Transverse colon (tissue), 4 donors: Measurements from ENCODE around the gene NISCH. TPM values are rescaled to one million over a fixed set of nuclear protein-coding genes. Genes with fewer than 3 reads are reported as not detected.

Experiments
- DNase-seq: peaks from one replicate; pipeline ENCODE4 v3.0.0-alpha.2; 2019
- H3K27ac ChIP-seq, 4 donors: fragments of 200-600 bp; sonication (generic); 2 replicates each; pipeline ENCODE4 v1.5.1; 2016 to 2018; ENCODE audit warnings: inconsistent platforms in 4 of 4
- H3K27me3 ChIP-seq: fragments of 200-600 bp; sonication (generic); 2 replicates; pipeline ENCODE4 v1.5.1; 2017; ENCODE audit warnings: inconsistent platforms
- H3K36me3 ChIP-seq, 4 donors: fragments of 200-600 bp; sonication (generic); 2 replicates each; pipeline ENCODE4 v1.5.1; 2017 to 2019; ENCODE audit warnings: inconsistent platforms in 4 of 4
- H3K4me1 ChIP-seq, 4 donors: fragments of 200-600 bp; sonication (generic); 2 replicates each; pipeline ENCODE4 v1.5.1; 2017 to 2020; ENCODE audit warnings: inconsistent platforms in 4 of 4
- H3K4me3 ChIP-seq, 4 donors: fragments of 200-600 bp; sonication (generic); 1 replicate in 1 of 4; 2 replicates in 3 of 4; pipeline versions ENCODE4 v1.5.1 to v1.6.1; 2017 to 2019; ENCODE audit warnings: inconsistent platforms in 4 of 4
- H3K9me3 ChIP-seq, 2 donors: fragments of 200-600 bp; sonication (generic); 2 replicates each; pipeline ENCODE4 v1.5.1; 2017 to 2019; ENCODE audit warnings: inconsistent platforms in 2 of 2
- EP300 ChIP-seq: sonication (generic); formaldehyde crosslinking; IDR thresholded peaks from one replicate; pipeline ENCODE4 v1.6.1; 2017; ENCODE audit warnings: antibody characterized with exemption, low read depth
- POLR2A ChIP-seq: fragments of 450-650 bp; IDR thresholded peaks from one replicate; pipeline ENCODE4 v1.6.1; 2016; ENCODE audit warnings: antibody characterized with exemption, mild to moderate bottlenecking, moderate library complexity
- POLR2AphosphoS5 ChIP-seq, 3 donors: sonication (generic); formaldehyde crosslinking; IDR thresholded peaks; one replicate each; pipeline ENCODE4 v1.6.1; 2016; ENCODE audit warnings: antibody characterized with exemption in 3 of 3
- WGBS, 2 donors: methylation state at CpG; one replicate each; pipeline ENCODE4 v1.1.5; 2018; ENCODE audit warnings: low coverage in 1 of 2; 5-methylcytosine and 5-hydroxymethylcytosine counted together
- in situ Hi-C, 4 donors: fragments of 200-750 bp; cut with MboI; loops; one replicate each; pipeline versions ENCODE4 v1.15.0 to v1.15.1; 2017; ENCODE audit warnings: low sequenced_read_pairs in 3 of 4, low pct_ligation_motif_present in 1 of 4, low pct_unique_long_range_greater_than_20kb in 1 of 4
- intact Hi-C: fragments of 100-400 bp; cut with DNase I; formaldehyde crosslinking; loops from one replicate; pipeline ENCODE4 v1.15.1; 2023; ENCODE audit warnings: low total_unique reads
- total RNA-seq, 4 donors: library from RNA; depleted of rRNA; stranded (reverse); fragments of >200 nt; gene quantifications; one replicate each; pipeline ENCODE4 v1.1.0, GENCODE V29; 2016
- TF ChIP-seq, protein P1 (sequence below), 5 experiments: fragments of 200-600 bp in 3 of 5; fragments of 450-650 bp in 2 of 5; sonication (generic) in 3 of 5; IDR thresholded peaks; 1 replicate in 2 of 5; 2 replicates in 3 of 5; pipeline ENCODE4 v1.5.1; 2016 to 2017; ENCODE audit warnings: antibody characterized with exemption in 5 of 5, inconsistent platforms in 3 of 5, mild to moderate bottlenecking in 2 of 5, moderate library complexity in 1 of 5

The NISCH gene
- total RNA-seq, 4 donors from 2014 or later: 72.0 to 137 (median 98.6) TPM

DNA sequence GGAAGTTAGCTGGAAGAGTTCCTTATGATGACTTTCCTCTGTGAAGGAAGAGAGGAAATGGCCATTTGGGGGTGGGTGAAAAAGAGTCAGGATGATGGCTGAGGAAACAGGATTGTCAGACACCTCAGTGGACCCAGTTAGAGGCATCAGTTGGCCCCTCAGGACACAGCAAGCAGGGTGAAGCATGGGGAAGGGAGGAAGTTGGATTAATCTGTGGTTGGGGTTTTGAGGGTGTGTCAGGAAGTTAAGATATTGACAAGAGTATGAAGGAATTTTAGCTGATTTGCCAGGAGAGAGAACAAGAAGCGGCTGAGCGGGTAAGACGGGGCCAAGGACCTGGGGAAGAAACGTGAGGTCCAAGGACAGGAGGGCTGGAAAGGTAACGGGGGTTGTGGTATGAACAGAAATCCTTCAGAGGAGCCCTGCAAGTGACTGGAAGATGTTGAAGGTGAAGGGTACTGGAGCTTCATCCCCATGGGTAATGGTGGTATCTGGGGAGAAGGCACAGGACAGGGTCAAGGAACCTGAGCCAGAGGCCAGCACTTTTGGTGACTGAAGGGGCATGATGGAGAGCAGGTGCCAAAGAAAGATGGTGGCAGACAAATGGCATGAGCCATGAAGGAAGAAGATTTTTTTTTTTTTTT, 83.7 kb downstream of the NISCH start:
- H3K4me3 ChIP-seq: no peak overlapping the region
- intact Hi-C loops: no loop called here
- TF ChIP-seq POLR2AphosphoS5 (IDR thresholded peaks at IDR 0.05) (no peak), EP300 (no peak), POLR2A (no peak)
- TF ChIP-seq, protein P1, sequence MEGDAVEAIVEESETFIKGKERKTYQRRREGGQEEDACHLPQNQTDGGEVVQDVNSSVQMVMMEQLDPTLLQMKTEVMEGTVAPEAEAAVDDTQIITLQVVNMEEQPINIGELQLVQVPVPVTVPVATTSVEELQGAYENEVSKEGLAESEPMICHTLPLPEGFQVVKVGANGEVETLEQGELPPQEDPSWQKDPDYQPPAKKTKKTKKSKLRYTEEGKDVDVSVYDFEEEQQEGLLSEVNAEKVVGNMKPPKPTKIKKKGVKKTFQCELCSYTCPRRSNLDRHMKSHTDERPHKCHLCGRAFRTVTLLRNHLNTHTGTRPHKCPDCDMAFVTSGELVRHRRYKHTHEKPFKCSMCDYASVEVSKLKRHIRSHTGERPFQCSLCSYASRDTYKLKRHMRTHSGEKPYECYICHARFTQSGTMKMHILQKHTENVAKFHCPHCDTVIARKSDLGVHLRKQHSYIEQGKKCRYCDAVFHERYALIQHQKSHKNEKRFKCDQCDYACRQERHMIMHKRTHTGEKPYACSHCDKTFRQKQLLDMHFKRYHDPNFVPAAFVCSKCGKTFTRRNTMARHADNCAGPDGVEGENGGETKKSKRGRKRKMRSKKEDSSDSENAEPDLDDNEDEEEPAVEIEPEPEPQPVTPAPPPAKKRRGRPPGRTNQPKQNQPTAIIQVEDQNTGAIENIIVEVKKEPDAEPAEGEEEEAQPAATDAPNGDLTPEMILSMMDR (IDR thresholded peaks at IDR 0.05): no peak
- DNase-seq: no peak
- no peaks in the 10 kb centered on the region for H3K27me3 ChIP-seq
- no peaks in the 10 kb centered on the region for H3K9me3 ChIP-seq
- H3K4me1 ChIP-seq: peaks cover 15 to 43% (median 30%) of the 10 kb centered on the region in 4 donors
- WGBS, 2 donors: 86 to 88% methylated on average over 5 of the region's 5 CpGs
- H3K27ac ChIP-seq: no peak overlapping the region
- in situ Hi-C loops: no loop called here
- H3K36me3 ChIP-seq: peaks cover 0 to 7% (median 0%) of the 10 kb centered on the region in 4 donors

DNA sequence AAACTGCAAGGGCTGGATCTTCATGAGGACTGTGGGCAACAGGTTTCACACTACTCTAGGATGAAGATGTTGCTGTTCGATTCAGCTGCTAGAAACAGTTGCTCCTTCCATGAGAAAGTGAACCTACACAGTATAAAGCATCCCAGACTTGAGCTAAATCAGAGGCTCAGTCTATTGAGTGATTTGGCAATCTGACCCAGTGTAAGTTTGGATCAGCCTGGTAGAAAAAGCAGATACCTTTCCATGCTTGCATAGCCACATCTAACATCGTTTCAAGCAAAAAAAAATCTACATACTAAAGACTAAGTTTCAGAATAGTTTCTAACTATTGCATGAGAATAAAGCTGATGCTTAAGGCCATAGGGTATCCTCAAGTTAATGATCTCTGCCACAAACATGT, 85.6 kb downstream of the NISCH start:
- intact Hi-C loops (no loop called here), in situ Hi-C loops (no loop called here)
- Histone ChIP-seq H3K4me3 (no peak overlapping the region), H3K27me3 (no peaks in the 10 kb centered on the region), H3K27ac (no peak overlapping the region), H3K4me1 (peaks cover 8 to 34% (median 23%) of the 10 kb centered on the region in 4 donors), H3K36me3 (peaks cover 0 to 14% (median 0%) of the 10 kb centered on the region in 4 donors), H3K9me3 (no peaks in the 10 kb centered on the region)
- no peak for DNase-seq
- 85% methylated on average over 2 of the region's 2 CpGs; no CpG with 5 or more reads in 1 of the 2 donors for WGBS, 2 donors
- TF ChIP-seq, protein P1 (IDR thresholded peaks at IDR 0.05): no peak
- TF ChIP-seq EP300 (no peak), POLR2AphosphoS5 (IDR thresholded peaks at IDR 0.05) (no peak), POLR2A (no peak)

Other genes starting within 250 kb of the NISCH start
- gene TLR9, start 230.0 kb upstream of the NISCH start, total RNA-seq: under 1 TPM in 1 of 4 donors, not detected in 3; 0.16 TPM
- 10 to 100 TPM; 29.9 to 82.7 (median 61.0) TPM for gene TWF2, start 216.4 kb upstream of the NISCH start, total RNA-seq
- 1 to 10 TPM; 2.0 to 8.4 (median 6.2) TPM for gene PPM1M, start 209.8 kb upstream of the NISCH start, total RNA-seq
- gene WDR82, start 177.0 kb upstream of the NISCH start, total RNA-seq: 10 to 100 TPM; 14.6 to 44.9 (median 40.8) TPM
- 100 to 1,000 TPM in 1 of 4 donors, 10 to 100 TPM in 3; 43.7 to 118 (median 73.7) TPM for gene GLYCTK, start 167.8 kb upstream of the NISCH start, total RNA-seq
- gene DNAH1, start 139.3 kb upstream of the NISCH start, total RNA-seq: 100 to 1,000 TPM in 1 of 4 donors, 10 to 100 TPM in 3; 17.6 to 102 (median 26.3) TPM
- 100 to 1,000 TPM in 2 of 4 donors, 10 to 100 TPM in 2; 61.8 to 588 (median 92.6) TPM for gene BAP1, start 45.6 kb upstream of the NISCH start, total RNA-seq
- gene PHF7, start 44.9 kb upstream of the NISCH start, total RNA-seq: 10 to 100 TPM in 3 of 4 donors, 1 to 10 TPM in 1; 6.0 to 24.2 (median 16.4) TPM
- gene SEMA3G, start 10.5 kb upstream of the NISCH start, total RNA-seq: 10 to 100 TPM in 1 of 4 donors, 1 to 10 TPM in 3; 1.2 to 21.7 (median 2.3) TPM
- 10 to 100 TPM in 1 of 4 donors, 1 to 10 TPM in 1, not detected in 2; 7.1 to 10.4 TPM for gene TNNC1, start 1.6 kb upstream of the NISCH start, total RNA-seq
- gene STAB1, start 39.7 kb downstream of the NISCH start, total RNA-seq: 100 to 1,000 TPM in 1 of 4 donors, 10 to 100 TPM in 3; 42.6 to 152 (median 70.3) TPM
- gene NT5DC2, start 78.3 kb downstream of the NISCH start, total RNA-seq: 10 to 100 TPM in 2 of 4 donors, 1 to 10 TPM in 1, not detected in 1; 5.5 to 16.7 (median 14.9) TPM
- gene UQCC5, start 81.0 kb downstream of the NISCH start, total RNA-seq: 10 to 100 TPM in 1 of 4 donors, 1 to 10 TPM in 2, not detected in 1; 2.6 to 22.1 (median 4.0) TPM
- 100 to 1,000 TPM in 2 of 4 donors, 10 to 100 TPM in 2; 60.3 to 335 (median 134) TPM for gene PBRM1, start 230.3 kb downstream of the NISCH start, total RNA-seq
- 10 to 100 TPM; 19.1 to 54.5 (median 37.4) TPM for gene GNL3, start 230.4 kb downstream of the NISCH start, total RNA-seq